ENCODE results near the gene CCDC78.

The CCDC78 gene

GRCh38 chr16:674214-674881, 51.9 kb downstream of the CCDC78 start:
- H3K4me3 ChIP-seq (ENCODE audit: low read depth, low read length): no peak overlapping the region
- no peak for DNase-seq (ENCODE audit: low read depth)

GRCh38 chr16:673399-673991, 52.7 kb downstream of the CCDC78 start:
- DNase-seq (ENCODE audit: low read depth): no peak
- no peak overlapping the region for H3K4me3 ChIP-seq (ENCODE audit: low read depth, low read length)

GRCh38 chr16:672851-673250, 53.4 kb downstream of the CCDC78 start:
- DNase-seq (ENCODE audit: low read depth): no peak
- H3K4me3 ChIP-seq (ENCODE audit: low read depth, low read length): no peak overlapping the region
